HG03575 (cell line): ENCODE results near the gene TMC6.
"Not testable (repeated sequence)": the region's sequence is repeated elsewhere in the genome, so short reads cannot be mapped to it uniquely, and the experiment has no call there.

Experiments used
- ATAC-seq: cut with Tn5 transposase; IDR thresholded peaks from one replicate; pipeline ENCODE4 v1.9.1; 2021; ENCODE audit not compliant: unreplicated experiment, insufficient number of reproducible peaks, low FRiP score; ENCODE audit errors: extremely low read depth

Gene TMC6

DNA sequence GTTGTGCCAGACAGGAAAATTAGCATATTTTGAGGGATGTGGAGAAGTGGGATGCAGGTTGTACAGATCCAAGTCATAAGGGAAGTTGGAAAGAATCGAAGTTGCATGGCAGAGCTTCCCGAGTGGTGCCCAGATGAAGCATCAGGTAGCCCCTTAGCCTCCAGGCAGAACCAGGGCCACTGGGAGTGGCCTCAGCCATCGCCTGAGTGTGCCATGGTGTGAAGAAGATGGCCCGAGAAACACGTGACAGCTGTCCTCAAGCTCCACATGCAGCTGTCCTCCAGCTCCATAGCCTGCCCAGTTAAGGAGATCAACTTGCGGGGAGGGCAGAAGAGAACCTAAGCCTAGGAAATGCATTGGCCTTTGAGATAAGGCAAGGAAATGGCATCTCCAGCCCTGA lies 33.5 kb downstream of the TMC6 start:
- no peak for ATAC-seq

DNA sequence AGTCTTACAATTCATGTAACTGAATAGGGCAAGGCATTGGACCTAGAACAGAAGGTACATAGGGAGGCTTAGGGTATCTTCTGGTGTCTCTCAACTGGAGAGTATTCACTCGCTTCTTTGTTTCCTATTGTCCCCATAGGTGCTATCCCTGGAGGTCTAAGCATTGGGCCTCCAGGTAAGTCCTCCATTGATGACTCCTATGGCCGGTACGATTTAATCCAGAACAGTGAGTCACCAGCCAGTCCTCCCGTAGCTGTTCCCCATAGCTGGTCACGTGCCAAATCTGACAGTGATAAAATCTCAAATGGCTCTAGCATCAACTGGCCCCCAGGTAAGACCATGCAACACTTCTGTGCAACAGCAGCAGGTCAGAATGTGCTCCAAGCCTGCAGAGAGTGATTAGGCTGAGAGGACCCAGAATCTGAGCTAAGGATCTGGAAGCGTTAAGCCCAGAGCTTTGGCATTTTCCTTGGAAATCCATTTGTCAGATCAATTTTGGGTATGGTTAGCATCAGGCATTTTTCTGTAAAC lies 35.7 kb downstream of the TMC6 start:
- no peak for ATAC-seq

DNA sequence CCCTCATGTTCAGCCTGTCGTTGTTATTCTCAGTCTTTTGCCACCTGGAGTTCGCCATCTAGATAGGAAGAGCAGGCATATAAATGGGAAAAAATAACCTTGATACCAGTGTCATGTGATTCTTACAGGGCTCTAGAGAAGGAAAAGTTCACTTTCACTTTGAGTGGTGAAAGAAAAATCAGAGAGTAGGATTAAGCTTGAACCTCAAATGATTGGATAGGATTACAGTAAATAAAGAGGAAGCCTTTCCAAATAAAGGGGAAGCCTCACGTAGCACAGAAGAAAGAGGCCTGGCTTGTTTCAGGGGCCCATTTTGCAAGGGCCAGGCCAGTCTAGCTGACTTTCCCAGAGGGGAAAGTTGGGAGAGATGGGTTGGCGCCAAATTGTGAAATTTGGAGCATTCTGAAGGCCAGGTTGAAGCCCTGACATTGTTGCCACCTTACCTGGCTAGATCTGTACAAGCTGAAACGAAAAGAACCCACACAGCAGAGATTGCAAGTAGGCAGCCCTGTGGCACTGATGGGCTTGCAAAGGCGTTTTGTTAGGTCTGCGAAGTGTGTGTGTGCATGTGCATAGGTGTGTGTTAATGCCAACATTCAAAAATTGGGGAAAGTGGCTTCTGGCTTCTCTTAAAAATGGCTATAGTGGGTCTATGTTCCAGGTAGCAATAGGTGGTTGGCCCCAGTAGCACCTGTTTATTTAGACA lies 38.8 kb downstream of the TMC6 start:
- ATAC-seq, result no peak

- ATAC-seq, result no peak
Observed at GRCh38 chr17:78088529-78088928, 40.0 kb downstream of the TMC6 start.

DNA sequence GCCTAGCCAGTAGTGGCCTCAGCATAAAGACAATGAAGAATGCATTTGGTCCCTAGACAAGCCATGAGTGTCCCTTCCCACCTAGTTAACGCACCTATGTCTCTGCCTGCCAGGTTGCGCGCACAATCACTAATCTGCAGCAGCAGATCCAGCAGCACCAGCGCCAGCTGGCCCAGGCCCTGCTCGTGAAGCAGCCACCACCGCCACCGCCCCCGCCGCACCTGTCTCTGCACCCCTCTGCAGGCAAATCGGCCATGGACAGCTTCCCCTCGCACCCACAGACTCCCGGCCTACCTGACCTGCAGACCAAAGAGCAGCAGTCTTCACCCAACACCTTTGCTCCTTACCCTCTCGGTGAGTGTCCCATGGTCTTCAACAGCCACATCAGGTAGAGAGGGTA lies 41.8 kb downstream of the TMC6 start:
- no peak for ATAC-seq

DNA sequence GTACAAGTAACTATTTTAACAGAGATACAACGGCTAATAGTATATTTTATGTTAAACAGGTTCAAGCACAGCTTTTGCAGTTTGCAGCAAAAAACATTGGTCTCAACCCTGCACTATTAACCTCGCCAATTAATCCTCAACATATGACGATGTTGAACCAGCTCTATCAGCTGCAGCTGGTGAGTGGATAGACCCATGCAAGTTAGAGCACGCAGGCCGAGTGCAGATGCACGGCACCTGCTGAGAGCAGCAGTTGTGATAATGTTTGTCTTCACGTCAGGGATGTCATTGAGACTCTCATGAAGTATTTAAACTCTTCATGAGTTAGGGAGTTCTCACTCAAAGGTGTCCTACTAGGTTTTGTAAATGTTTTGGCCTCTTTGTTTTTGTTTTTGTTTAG lies 45.6 kb downstream of the TMC6 start:
- no peak for ATAC-seq

DNA sequence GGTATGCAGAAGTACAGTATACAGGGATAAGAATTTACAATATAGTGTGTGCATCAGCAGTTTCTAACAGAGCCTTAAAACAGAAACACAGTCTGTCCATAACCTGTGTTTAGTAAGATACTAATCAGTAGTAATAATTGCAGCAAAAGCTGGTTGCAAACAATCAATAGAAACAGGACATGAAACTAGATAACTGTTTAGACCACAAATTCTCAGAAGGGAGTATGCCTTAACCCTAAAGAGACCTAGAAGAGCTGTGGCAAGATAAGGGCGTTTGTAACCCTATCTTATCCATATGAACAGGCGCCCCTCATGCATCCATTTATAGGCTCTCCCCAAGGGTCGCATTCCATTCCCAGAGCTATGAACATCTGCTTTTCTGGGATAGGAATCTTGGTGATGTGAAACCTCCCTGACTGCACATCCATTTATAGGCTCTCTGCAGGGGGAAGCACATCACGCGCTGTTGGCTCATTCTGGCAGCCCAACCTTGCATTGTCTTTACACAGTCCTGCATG lies 46.1 kb downstream of the TMC6 start:
- ATAC-seq, result not testable (repeated sequence)

DNA sequence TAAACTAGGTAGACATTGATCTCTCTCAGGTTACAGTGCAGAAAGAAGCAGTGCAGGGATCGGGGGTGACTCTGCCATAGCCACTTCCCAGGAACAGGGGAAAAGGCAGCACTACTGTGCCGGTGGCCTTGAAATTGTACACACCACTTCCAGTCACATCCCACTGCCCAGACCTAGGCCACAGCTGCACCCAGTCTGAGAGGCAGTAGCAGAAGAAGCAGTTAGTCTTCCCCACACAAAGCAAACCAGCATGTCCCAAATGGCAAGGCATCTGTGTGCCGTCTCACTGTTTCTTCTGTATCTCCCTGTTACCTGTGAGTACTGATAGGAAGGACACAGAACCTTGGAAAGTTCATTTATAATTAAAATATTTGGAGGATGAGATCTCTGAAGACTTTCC lies 47.0 kb downstream of the TMC6 start:
- ATAC-seq, result no peak

- no peak for ATAC-seq
Observed at GRCh38 chr17:78079253-78079652, 49.3 kb downstream of the TMC6 start.

DNA sequence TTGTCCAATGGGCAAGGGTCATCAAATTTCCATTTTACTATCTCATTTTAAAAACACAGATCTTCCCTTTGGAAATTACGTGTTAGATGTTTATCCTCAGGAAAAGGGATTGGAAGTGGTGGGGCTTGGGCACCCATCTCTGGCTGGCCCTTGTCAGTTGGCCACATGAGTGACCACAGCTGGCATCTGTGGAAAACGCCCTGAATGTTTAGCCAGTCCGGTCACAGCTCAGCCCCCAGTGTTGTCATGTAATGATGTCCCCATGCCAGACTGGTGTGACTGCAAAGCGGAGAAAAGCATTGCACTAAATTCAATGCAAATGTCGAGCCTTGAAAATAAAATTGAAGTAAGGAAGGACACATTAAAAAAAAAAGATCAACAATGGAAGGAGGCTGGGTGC lies 53.0 kb downstream of the TMC6 start:
- ATAC-seq, result no peak

GRCh38 chr17:78075011-78075410 lies 53.5 kb downstream of the TMC6 start:
- no peak for ATAC-seq

DNA sequence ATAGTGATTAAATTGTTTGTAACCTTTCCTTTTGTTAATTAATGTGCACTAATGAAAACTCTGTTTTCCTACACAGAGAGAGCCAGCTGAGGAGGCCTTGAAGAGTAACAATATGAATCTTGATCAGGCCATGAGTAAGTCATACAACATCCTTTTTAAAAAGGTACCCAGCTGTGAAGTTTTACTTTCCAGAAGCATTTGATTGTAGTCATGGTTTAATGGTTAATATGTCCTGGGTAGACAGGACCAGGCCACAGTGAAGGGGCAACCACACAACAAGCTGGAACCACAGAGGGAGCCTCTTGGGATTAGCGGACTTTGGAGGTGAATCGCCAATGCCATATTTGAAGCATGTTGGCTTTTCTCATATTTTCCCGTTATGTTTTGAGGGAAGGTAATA lies 55.6 kb downstream of the TMC6 start:
- no peak for ATAC-seq

DNA sequence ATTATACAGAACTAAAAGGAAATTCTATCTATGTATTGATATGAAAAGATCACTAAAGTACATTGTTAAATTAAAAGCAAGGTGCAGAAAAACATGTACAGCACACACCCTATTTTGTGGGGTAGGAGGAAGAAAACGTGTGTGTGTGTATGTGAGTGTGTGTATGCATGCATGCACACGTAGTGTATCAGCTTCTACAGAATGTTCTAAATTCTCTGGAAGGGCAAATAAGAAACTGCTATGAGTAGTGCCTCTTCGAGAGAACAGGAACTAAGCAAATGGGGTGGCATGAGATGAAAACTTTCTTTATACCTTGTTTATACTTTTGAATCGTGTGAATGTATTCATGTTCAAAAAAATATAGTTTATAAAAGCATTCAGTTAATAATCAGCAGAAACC lies 58.9 kb downstream of the TMC6 start:
- ATAC-seq, result no peak

DNA sequence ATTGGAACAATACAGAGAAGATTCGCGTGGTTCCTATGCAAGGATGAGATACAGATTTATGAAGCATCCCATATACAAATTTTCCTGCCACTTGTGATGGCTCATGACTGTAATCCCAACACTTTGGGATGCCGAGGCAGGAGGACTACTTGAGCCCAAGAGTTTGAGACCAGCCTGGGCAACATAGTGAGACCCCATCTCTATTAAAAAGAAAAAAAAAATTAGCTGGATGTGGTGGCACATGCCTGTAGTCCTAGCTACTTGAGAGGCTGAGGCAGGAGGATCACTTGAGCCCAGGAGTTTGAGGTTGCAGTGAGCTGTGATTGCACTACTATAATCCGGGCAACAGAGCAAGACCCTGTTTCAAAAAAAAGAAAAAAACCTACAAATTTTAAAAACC lies 61.6 kb downstream of the TMC6 start:
- ATAC-seq, result not testable (repeated sequence)

DNA sequence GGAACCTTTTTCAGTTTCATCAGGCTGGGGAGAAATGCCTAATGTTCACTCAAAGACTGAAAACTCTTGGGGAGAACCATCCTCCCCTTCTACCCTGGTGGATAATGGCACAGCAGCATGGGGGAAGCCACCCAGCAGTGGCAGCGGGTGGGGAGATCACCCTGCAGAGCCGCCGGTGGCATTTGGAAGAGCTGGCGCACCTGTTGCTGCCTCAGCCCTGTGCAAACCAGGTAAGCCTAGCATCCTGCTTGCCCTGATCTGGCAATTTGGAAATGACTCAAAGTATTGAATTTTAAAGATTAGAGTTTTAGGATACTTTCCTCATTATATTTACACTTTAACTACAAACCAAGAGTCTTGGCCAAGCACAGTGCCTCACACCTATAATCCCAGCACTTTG lies 63.8 kb downstream of the TMC6 start:
- no peak for ATAC-seq

GRCh38 chr17:78063489-78063888 lies 65.1 kb downstream of the TMC6 start:
- ATAC-seq, result no peak

DNA sequence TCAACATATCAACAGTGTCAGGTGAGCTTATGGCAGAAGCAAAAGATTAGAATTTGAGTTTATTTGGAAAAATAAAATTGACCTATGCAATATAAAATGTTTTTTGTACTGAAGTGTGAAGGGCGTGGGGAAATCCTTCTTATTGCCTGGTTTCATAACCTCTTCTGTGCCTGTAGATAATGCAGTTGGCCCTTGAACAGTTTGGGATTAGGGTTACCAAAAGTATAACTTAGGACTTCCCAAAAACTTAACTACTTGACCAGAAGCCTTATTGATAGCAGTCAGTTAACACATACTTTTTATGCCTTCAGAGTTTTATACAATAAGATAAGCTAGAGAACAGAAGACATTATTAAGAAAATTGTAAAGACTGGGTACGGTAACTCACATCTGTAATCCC lies 66.0 kb downstream of the TMC6 start:
- no peak for ATAC-seq
